ENCODE data around the gene ACVR1. TPM values are rescaled to one million over a fixed set of nuclear protein-coding genes. Genes with fewer than 3 reads are reported as not detected.
A peak's percentile ranks its signal among the peaks of the same experiment; 100 is the strongest.
"Not testable (repeated sequence)": the region's sequence is repeated elsewhere in the genome, so short reads cannot be mapped to it uniquely, and the experiment has no call there.

The ACVR1 gene
- total RNA-seq, 1 donor from 2014 or later: 24.3 TPM

DNA sequence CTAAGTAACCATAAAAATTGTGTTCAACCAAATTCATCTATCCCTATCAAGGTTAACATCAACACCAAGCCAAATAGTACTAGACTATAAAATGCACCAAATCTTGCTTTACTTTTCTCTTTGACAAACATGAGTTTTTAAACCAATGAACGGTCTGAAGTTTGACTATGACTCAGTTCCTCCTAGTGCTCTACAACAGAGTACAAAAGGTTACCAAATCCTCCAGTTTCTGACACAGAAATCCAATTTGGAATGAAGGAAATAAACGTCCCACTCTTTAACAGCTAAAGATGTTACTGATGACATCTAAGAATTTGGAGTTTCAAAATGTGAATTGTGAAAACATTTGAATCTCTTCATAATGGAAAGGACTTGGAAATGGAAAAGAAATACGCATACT, 11.8 kb upstream of the ACVR1 start:
- Mint-ChIP-seq H3K27ac (no peak overlapping the region), H3K27me3 (no peaks in the 10 kb centered on the region), H3K36me3 (ENCODE audit: insufficient read depth) (no peaks in the 10 kb centered on the region), H3K9me3 (ENCODE audit: low read depth) (no peaks in the 10 kb centered on the region), H3K4me1 (ENCODE audit: low read depth) (peaks cover 3% of the 10 kb centered on the region), H3K4me3 (ENCODE audit: low read depth) (no peak overlapping the region)
- DNase-seq (ENCODE audit: low spot score, unreplicated experiment): no peak
- TF ChIP-seq, protein P1, sequence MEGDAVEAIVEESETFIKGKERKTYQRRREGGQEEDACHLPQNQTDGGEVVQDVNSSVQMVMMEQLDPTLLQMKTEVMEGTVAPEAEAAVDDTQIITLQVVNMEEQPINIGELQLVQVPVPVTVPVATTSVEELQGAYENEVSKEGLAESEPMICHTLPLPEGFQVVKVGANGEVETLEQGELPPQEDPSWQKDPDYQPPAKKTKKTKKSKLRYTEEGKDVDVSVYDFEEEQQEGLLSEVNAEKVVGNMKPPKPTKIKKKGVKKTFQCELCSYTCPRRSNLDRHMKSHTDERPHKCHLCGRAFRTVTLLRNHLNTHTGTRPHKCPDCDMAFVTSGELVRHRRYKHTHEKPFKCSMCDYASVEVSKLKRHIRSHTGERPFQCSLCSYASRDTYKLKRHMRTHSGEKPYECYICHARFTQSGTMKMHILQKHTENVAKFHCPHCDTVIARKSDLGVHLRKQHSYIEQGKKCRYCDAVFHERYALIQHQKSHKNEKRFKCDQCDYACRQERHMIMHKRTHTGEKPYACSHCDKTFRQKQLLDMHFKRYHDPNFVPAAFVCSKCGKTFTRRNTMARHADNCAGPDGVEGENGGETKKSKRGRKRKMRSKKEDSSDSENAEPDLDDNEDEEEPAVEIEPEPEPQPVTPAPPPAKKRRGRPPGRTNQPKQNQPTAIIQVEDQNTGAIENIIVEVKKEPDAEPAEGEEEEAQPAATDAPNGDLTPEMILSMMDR (IDR thresholded peaks at IDR 0.05; ENCODE audit: unreplicated experiment): no peak

DNA sequence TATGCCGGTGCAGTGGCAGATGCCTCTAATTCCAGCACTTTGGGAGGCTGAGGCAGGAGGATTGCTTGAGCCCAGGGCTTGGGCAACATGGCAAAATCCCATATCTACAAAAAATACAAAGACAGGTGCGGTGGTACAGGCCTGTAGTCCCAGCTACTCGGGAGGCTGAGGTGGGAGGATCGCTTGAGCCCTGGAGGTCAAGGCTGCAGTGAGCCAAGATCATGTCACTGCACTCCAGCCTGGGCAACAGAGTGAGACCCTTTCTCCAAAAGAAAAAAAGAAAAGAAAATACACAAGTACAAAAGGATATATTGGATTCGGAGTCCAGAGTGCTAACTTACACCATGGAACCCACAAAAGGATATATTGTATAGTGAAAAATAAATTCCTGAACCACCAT, 8.4 kb upstream of the ACVR1 start:
- not testable (repeated sequence) for H3K36me3 Mint-ChIP-seq (ENCODE audit: insufficient read depth); H3K9me3 Mint-ChIP-seq (ENCODE audit: low read depth); H3K4me1 Mint-ChIP-seq (ENCODE audit: low read depth)

DNA sequence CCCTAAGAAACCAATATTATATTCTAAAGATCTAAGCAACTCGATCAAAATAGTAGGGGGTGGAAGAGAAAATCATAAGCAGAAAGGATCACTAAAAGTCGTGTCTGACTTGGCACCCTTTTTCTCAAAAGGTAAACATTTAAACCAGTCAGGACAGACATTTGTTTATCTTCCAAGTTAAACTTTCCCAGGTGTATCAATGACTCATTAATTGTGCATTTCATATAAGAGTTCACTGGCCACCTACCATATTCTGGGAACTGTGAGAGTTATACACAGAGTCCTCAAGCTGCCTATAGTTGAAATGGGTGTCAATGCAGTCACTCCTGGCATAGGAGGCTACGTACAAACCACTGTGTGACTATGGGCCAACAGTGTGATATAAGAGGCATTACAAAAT, 4.8 kb upstream of the ACVR1 start:
- Mint-ChIP-seq H3K4me3 (ENCODE audit: low read depth) (no peak overlapping the region), H3K9me3 (ENCODE audit: low read depth) (no peaks in the 10 kb centered on the region), H3K27me3 (no peaks in the 10 kb centered on the region), H3K36me3 (ENCODE audit: insufficient read depth) (no peaks in the 10 kb centered on the region), H3K27ac (no peak overlapping the region), H3K4me1 (ENCODE audit: low read depth) (peaks cover 18% of the 10 kb centered on the region)
- TF ChIP-seq, protein P1 (IDR thresholded peaks at IDR 0.05; ENCODE audit: unreplicated experiment): no peak
- no peak for DNase-seq (ENCODE audit: low spot score, unreplicated experiment)

More for the DNA sequence above, 8.4 kb upstream of the ACVR1 start:
- not testable (repeated sequence) for H3K27me3 Mint-ChIP-seq; H3K27ac Mint-ChIP-seq; H3K4me3 Mint-ChIP-seq (ENCODE audit: low read depth); DNase-seq (ENCODE audit: low spot score, unreplicated experiment)

DNA sequence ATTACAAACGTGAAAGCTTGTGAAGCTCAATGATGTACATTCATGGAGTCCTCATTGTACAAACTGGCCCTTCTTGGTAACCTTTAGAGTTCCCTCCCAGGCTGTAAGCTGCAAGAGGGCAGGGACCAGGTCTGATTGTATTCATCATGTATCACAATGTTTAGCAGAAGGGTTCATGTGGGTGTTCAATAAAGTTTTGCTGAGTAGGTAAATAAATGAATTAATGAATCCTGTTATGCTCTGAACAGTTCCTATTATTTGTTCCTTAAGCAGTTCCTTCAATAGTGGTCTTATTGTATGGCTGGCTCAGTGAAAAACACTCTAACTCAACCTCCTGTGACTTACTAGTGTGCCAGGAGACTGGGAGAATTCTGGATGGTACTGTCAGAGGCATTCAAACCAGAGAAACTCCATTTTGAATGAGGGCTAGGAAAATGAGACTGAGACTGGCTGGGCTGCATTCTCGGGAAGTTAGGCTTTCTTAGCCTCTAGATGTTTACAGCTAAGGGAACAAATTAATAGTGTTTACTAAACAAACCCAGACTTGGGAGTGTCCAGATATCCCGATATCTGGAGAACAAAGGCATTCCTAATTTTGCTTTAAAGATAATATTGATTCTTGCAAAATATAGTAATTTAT, 1.8 kb upstream of the ACVR1 start:
- Mint-ChIP-seq H3K4me3 (ENCODE audit: low read depth) (peak overlapping the region; percentile 43), H3K27me3 (no peaks in the 10 kb centered on the region), H3K4me1 (ENCODE audit: low read depth) (peaks cover 38% of the 10 kb centered on the region), H3K9me3 (ENCODE audit: low read depth) (no peaks in the 10 kb centered on the region), H3K36me3 (ENCODE audit: insufficient read depth) (no peaks in the 10 kb centered on the region), H3K27ac (no peak overlapping the region)
- TF ChIP-seq, protein P1 (IDR thresholded peaks at IDR 0.05; ENCODE audit: unreplicated experiment): no peak
- no peak for DNase-seq (ENCODE audit: low spot score, unreplicated experiment)

DNA sequence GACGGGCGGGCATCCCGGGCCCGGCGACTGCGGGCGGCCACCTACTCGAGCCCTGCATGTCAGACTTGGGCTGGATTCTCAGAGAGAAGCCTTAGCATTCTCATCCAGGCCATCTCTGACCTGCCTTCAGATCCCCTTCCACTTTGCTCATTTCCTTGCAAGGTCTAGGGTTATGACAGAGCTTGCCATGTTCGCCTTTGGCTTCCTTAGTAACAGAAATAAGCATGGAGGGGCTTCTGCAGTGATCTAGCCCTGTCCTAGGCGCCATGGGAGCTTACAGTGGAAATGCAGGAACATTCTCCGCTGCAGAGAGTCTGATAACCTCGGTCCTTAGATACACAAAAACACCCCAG, 632 bp upstream of the ACVR1 start:
- Mint-ChIP-seq H3K27me3 (no peaks in the 10 kb centered on the region), H3K9me3 (ENCODE audit: low read depth) (no peaks in the 10 kb centered on the region), H3K4me1 (ENCODE audit: low read depth) (peaks cover 50% of the 10 kb centered on the region), H3K36me3 (ENCODE audit: insufficient read depth) (no peaks in the 10 kb centered on the region), H3K27ac (peak overlapping the region; percentile 76), H3K4me3 (ENCODE audit: low read depth) (peak overlapping the region; percentile 72)
- DNase-seq (ENCODE audit: low spot score, unreplicated experiment): no peak
- TF ChIP-seq, protein P1 (IDR thresholded peaks at IDR 0.05; ENCODE audit: unreplicated experiment): no peak

DNA sequence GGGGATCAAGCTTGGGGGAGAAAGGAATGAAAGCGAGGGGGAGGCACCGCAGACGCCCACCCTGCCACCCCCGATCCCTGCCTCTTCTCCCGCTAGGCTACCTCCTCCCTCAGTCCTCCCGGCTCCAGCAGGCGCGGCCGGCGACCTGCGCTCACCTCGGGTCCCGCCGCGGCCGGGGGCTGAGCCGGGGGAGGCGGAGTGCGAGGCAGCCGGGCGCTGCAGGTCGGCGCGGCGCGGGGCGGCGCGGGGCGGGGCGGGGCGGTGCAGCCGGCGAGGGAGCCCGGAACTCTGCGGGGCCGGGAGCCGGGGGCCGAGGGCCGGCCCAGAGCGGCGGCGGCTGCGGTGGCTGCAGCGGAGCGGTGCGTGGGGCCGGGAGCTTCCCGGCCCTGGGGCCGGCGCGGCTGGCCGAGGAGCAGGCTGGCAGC, 477 bp downstream of the ACVR1 start:
- TF ChIP-seq, protein P1 (IDR thresholded peaks at IDR 0.05; ENCODE audit: unreplicated experiment): no peak
- no peaks in the 10 kb centered on the region for H3K9me3 Mint-ChIP-seq (ENCODE audit: low read depth)
- H3K36me3 Mint-ChIP-seq (ENCODE audit: insufficient read depth): peaks cover 1% of the 10 kb centered on the region
- H3K27me3 Mint-ChIP-seq: no peaks in the 10 kb centered on the region
- peak overlapping the region; percentile 94 for H3K4me3 Mint-ChIP-seq (ENCODE audit: low read depth)
- DNase-seq (ENCODE audit: low spot score, unreplicated experiment): peak; percentile 53
- H3K27ac Mint-ChIP-seq: peak overlapping the region; percentile 95
- H3K4me1 Mint-ChIP-seq (ENCODE audit: low read depth): peaks cover 56% of the 10 kb centered on the region

Data from progenitor cell of endocrine pancreas (in vitro differentiated cells).